ENCODE results near the gene SMC3.
"Not testable (repeated sequence)": the region's sequence is repeated elsewhere in the genome, so short reads cannot be mapped to it uniquely, and the experiment has no call there.

Gene SMC3

GRCh38 chr10:110597476-110597875 is 30.0 kb downstream of the SMC3 start:
- FAIRE-seq (no peak), DNase-seq (ENCODE audit: insufficient read length) (no peak)
- TF ChIP-seq POLR2A (IDR thresholded peaks at IDR 0.05; ENCODE audit: low read depth, low read length): no peak
- TF ChIP-seq POLR2AphosphoS5 (IDR thresholded peaks at IDR 0.05; ENCODE audit: low read depth, low read length): no peak; the same call in 1 of the 2 replicates
- no peak for TF ChIP-seq TAF1 (IDR thresholded peaks at IDR 0.05; ENCODE audit: borderline replicate concordance, low read depth, low read length)

- TF ChIP-seq POLR2A (IDR thresholded peaks at IDR 0.05; ENCODE audit: low read depth, low read length) (no peak), TAF1 (IDR thresholded peaks at IDR 0.05; ENCODE audit: borderline replicate concordance, low read depth, low read length) (no peak), POLR2AphosphoS5 (IDR thresholded peaks at IDR 0.05; ENCODE audit: low read depth, low read length) (no peak)
- DNase-seq (ENCODE audit: insufficient read length) (no peak), FAIRE-seq (peak; percentile 84)
Observed at GRCh38 chr10:110600487-110601101, 33.1 kb downstream of the SMC3 start.

- no peak for FAIRE-seq
- no peak for DNase-seq (ENCODE audit: insufficient read length)
- no peak for TF ChIP-seq POLR2AphosphoS5 (IDR thresholded peaks at IDR 0.05; ENCODE audit: low read depth, low read length)
- TF ChIP-seq POLR2A (IDR thresholded peaks at IDR 0.05; ENCODE audit: low read depth, low read length): no peak
- TF ChIP-seq TAF1 (IDR thresholded peaks at IDR 0.05; ENCODE audit: borderline replicate concordance, low read depth, low read length): no peak
Observed at GRCh38 chr10:110601581-110601980, 34.1 kb downstream of the SMC3 start.

GRCh38 chr10:110608087-110608486 is 40.6 kb downstream of the SMC3 start:
- DNase-seq (ENCODE audit: insufficient read length) (no peak), FAIRE-seq (no peak)
- TF ChIP-seq TAF1 (IDR thresholded peaks at IDR 0.05; ENCODE audit: borderline replicate concordance, low read depth, low read length) (no peak), POLR2AphosphoS5 (IDR thresholded peaks at IDR 0.05; ENCODE audit: low read depth, low read length) (no peak), POLR2A (IDR thresholded peaks at IDR 0.05; ENCODE audit: low read depth, low read length) (no peak)

- DNase-seq (ENCODE audit: insufficient read length): no peak
- TF ChIP-seq TAF1 (IDR thresholded peaks at IDR 0.05; ENCODE audit: borderline replicate concordance, low read depth, low read length) (no peak), POLR2AphosphoS5 (IDR thresholded peaks at IDR 0.05; ENCODE audit: low read depth, low read length) (no peak), POLR2A (IDR thresholded peaks at IDR 0.05; ENCODE audit: low read depth, low read length) (no peak)
- no peak for FAIRE-seq
Observed at GRCh38 chr10:110609605-110610004, 42.1 kb downstream of the SMC3 start.

GRCh38 chr10:110610308-110610774 is 42.8 kb downstream of the SMC3 start:
- TF ChIP-seq TAF1 (IDR thresholded peaks at IDR 0.05; ENCODE audit: borderline replicate concordance, low read depth, low read length) (no peak), POLR2AphosphoS5 (IDR thresholded peaks at IDR 0.05; ENCODE audit: low read depth, low read length) (no peak), POLR2A (IDR thresholded peaks at IDR 0.05; ENCODE audit: low read depth, low read length) (no peak)
- DNase-seq (ENCODE audit: insufficient read length) (no peak), FAIRE-seq (peak; percentile 64)

- DNase-seq (ENCODE audit: insufficient read length); FAIRE-seq: not testable (repeated sequence)
Observed at GRCh38 chr10:110610781-110611180, 43.3 kb downstream of the SMC3 start.

GRCh38 chr10:110612087-110612486 is 44.6 kb downstream of the SMC3 start:
- FAIRE-seq (peak; percentile 83), DNase-seq (ENCODE audit: insufficient read length) (no peak)
- TF ChIP-seq TAF1 (IDR thresholded peaks at IDR 0.05; ENCODE audit: borderline replicate concordance, low read depth, low read length) (no peak), POLR2A (IDR thresholded peaks at IDR 0.05; ENCODE audit: low read depth, low read length) (no peak), POLR2AphosphoS5 (IDR thresholded peaks at IDR 0.05; ENCODE audit: low read depth, low read length) (no peak)

- FAIRE-seq (no peak), DNase-seq (ENCODE audit: insufficient read length) (no peak)
- TF ChIP-seq POLR2AphosphoS5 (IDR thresholded peaks at IDR 0.05; ENCODE audit: low read depth, low read length) (no peak), POLR2A (IDR thresholded peaks at IDR 0.05; ENCODE audit: low read depth, low read length) (no peak), TAF1 (IDR thresholded peaks at IDR 0.05; ENCODE audit: borderline replicate concordance, low read depth, low read length) (no peak)
Observed at GRCh38 chr10:110612629-110613028, 45.1 kb downstream of the SMC3 start.

- FAIRE-seq: peak; percentile 69
- DNase-seq (ENCODE audit: insufficient read length): no peak
- TF ChIP-seq POLR2A (IDR thresholded peaks at IDR 0.05; ENCODE audit: low read depth, low read length) (no peak), POLR2AphosphoS5 (IDR thresholded peaks at IDR 0.05; ENCODE audit: low read depth, low read length) (no peak), TAF1 (IDR thresholded peaks at IDR 0.05; ENCODE audit: borderline replicate concordance, low read depth, low read length) (no peak)
Observed at GRCh38 chr10:110613341-110613995, 46.0 kb downstream of the SMC3 start.

- FAIRE-seq (peak; percentile 79), DNase-seq (ENCODE audit: insufficient read length) (no peak)
- TF ChIP-seq POLR2AphosphoS5 (IDR thresholded peaks at IDR 0.05; ENCODE audit: low read depth, low read length) (no peak), TAF1 (IDR thresholded peaks at IDR 0.05; ENCODE audit: borderline replicate concordance, low read depth, low read length) (no peak), POLR2A (IDR thresholded peaks at IDR 0.05; ENCODE audit: low read depth, low read length) (no peak)
Observed at GRCh38 chr10:110613996-110614495, 46.6 kb downstream of the SMC3 start.

Measured in GM12892 (cell line).